Fibroblast of skin of back (primary cell): ENCODE results near the gene SRP9.
A peak's percentile ranks its signal among the peaks of the same experiment; 100 is the strongest.
"Not testable (repeated sequence)": the region's sequence is repeated elsewhere in the genome, so short reads cannot be mapped to it uniquely, and the experiment has no call there.

ENCODE experiments used
- DNase-seq: peaks from one replicate; pipeline ENCODE4 v3.0.0-alpha.2; 2013

Gene SRP9

DNA sequence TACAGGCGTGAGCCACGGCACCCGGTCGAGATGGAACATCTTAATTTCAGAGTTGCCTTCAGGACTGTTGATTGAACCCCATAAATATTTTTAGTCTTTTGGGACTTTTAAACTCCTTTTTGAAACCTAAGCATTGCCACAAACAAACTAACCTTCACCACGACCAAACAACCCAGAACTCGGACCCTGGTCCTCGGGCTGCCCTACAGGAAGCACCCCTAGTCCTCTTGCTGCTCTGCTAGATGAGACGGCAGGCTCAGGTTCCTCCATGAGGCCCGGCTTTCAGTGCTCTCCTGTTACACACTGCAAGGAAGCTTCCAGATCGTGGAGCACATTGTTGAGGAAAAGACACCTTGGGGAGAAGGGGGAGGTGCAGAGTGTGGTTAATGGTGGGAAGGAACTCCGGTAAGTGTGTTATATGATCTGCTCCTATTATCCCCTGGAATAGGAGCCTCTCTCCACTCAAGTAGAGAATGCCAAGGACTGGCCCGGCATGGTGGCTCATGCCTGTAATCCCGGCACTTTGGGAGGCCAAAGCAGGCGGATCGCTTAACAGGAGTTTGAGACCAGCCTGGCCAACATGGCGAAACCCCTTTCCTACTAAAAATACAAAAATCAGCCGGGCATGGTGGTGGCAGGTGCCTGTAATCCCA, 38.0 kb downstream of the SRP9 start:
- DNase-seq, result no peak

DNA sequence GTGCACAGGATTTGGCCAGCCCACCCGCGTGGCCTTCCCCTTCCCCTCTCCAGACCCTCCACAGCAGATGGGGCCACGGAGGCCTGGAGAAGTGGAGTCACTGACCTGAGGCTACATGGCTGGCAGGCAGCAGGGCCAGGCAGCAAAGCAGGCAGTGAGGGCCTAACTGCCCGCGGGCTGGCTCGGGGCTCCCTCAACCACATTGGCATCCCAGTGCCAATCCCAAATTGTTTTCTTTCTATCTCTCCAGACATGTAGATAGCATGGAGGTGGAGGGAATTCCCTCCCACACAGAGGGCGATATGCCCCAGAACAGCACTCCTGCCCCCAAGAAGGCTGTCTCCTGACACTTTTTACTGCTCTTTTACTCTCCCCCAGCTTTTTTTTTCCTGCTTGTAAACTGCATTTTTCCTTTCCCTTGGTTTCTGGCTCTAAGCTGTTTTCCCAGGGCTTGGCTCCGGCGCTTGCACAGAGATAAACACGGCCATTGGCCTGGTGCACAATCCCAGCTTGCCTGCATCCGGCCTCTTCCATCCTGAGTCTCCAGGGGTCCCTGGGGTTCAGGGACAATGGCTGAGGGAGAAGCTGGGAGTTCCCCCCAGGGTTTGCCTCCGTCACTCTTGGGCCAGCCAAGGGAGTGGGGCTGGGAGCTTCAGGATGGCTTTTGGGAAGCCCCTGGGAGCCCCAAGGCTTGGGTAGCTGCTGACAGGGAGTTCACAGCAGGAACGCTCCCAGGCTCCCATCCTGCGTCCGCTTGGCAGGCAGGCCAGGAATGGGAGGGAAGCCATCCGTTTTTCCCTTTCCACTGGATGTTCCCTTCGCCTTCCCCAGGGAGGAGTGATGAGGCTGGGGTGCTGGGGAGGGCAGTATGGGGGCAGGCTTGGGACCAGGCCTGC, 39.3 kb downstream of the SRP9 start:
- DNase-seq, result no peak

DNA sequence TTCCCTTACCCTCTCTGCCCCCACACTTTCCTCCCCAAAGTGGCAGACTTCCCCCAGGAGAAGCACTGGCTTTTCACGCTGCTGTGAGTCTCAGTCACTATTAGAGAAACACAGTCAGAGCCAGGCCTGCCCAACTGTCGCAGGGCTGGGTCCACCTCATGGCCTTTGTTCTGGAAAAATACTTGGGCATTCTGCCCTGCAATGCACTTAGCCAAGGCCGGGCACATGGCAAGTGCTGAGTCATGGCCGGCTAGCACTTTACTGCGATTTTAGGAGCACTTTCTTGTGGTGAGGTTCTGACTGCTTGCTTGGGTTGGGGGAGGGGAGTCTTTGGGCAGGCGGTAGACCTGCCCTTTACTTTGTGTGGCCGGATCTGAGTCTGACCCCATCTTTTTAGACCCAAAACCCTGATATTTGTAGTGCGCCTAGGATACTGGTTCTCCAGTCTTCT, 40.0 kb downstream of the SRP9 start:
- peak; percentile 84 for DNase-seq

DNA sequence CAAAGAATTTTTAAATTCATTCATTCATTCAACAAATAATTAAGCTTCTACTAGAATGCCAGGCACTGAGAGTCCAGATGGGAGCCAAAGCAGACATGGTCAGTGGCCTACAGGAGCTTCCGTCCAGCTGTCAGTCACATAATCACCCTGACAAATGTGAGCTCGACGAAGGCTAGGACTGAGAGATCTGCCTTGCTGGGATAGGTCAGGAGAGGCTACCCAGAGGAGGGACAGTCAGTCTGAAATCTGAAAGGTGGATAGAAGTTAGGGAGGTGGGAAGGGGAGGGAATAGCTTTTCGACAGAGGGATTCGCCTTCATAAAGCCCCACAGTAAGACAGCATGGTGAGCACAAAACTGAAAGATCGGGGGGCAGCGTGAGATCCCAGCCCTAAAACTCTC, 40.6 kb downstream of the SRP9 start:
- no peak for DNase-seq

DNA sequence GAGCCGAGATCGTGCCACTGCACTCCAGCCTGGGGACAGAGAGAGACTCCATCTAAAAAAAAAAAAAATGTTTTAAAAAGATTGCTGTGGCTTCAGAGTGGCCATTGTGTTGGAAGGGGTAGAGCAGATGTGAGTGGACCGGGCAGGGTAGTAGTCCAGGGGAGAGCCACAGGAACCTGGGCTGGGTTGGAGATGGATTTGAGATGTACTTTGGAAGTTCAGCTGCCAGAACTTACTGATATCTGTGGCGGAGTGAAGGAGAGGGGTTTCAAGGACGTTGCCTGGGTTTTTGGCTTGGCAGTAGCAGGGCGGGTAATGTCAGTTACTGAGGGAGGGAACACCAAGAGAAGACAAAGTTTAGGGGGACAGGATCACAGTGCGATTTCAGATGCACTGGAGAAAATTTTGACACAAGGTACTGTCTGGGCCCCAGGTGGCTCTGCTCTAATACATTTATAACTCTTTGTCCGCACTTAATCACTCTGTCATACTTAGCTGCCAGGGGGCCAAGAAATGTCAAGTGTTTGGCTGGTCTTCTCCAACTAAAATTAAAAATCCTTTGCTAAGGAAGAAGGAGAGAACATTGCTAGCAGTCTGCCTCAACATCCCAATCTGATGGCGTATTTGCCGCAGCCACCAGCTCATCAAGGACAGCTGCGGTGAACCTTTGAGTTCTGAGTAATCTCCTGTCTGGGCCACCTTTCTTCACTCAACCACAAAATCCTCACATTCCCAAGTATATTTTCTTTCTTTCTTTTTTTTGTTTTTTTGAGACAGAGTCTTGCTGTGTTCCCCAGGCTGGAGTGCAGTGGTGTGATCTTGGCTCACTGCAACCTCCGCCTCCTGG, 41.9 kb downstream of the SRP9 start:
- no peak for DNase-seq

DNA sequence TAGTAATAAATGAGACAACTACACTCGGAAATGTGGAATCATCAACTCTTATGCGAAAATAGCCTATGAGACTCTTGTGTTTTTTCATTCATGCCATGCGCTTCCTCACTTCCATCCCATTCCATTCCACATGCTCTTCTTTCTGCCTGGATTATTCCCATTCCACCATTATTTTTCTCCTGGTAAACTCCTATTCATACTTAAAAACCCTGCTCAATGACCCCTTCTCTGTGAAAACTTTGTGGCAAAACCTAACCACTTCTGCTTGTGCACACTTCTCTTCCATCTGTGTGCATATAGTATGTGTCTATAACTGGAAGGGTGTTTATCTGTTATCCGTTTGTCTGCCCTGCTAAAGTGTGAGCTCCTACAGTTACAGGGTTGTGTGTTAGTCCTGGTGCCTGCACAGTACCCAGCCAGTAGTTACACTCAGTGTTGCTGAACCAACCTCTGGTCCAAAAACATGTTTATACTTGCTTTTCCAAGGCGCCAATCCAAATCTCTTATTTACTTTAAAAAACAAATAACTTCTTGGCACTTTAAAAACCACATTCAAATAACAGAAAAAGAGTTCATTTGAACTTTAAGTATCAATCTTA, 43.0 kb downstream of the SRP9 start:
- DNase-seq, result no peak

DNA sequence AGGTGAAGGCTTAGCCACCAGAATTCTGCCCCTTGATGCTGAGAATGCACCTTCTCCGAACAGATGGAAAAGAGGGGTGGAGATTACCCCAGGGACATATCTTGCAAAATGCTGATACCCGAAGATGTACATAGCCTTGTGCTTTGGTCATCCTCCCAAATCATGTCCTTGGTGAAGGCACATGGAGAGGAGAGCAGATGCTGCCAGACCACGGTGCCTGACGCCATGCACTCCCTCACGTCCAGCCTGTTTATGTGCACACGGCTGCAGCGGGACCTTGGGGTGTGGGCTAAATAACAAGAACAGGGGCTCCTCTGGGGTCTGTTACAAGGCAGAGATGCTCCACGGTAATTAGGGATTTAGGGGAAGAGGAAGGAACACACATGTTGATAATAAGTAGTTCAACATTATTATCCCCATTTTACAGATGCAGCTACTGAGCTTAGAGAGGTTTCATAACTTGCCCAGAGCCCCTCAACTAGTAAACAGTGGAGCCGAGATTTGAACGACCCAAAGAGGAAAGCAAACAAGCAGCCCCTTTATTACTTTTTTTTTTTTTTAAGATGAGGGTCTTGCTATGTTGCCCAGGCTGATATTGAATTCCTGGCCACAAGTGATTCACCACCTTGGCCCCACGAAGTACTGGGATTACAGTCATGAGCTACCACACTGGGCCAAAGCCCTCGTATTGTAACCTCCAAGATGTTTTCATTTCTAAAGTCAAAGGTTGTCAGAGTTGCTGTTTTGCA, 45.2 kb downstream of the SRP9 start:
- no peak for DNase-seq

DNA sequence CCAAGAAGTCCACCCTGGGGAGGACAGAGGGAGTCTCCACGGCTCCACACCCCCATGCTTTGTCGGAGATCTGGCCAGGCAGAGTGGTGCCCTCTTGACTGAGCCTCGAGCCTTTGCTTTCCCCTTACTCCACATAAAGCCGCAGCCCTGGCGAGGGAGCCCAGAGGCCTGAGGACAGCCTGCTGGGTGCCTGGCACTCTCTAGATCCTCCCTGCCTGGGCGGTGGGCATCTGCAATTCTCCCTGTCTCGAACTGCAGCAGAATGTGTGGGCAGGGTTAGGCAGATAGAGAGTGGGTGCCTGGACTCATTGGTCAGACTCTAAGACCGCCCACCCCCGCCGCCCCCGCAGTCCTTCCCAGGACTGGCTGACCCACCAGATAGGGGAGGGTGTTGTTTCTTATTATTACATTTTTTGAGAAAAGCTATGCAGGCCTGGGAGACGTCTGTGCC, 46.2 kb downstream of the SRP9 start:
- no peak for DNase-seq

DNA sequence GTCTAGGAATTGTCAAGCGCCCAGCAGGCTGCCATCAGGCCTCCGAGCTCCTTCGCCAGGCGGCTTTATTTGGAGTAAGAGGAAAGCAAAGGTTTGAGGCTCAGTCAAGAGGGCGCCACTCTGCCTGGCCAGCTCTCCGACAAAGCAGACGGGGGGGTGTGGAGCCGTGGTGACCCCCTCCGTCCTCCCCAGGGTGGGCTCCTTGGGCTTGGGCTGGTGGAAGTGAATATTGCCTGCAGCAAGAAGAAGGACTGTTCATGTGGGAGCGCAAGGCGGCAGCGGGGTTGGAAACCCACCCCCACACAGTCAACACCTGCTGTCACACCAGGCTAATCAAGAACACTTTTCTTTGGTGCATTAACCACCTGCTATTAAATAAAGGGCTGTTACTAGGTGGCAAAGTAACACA, 46.9 kb downstream of the SRP9 start:
- no peak for DNase-seq

DNA sequence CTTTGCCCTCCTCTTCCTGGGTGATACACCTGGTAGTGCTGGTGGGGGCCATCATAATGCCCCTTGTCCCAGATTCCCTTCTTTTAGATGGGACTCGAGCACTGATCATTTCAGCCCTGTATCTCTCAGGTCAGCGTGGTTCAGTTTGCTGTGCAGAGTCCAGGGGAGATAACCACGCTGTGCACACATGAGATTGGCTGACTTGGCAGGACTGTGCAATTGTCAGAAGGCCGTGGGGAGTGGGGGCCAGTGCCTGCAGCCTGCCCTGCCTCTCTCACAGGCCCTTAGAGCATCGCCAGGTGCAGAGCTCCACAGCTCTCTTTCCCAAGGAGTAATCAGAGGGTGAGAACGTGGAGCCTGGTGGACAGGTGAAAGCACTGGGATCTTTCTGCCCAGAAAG, 47.5 kb downstream of the SRP9 start:
- DNase-seq, result no peak

DNA sequence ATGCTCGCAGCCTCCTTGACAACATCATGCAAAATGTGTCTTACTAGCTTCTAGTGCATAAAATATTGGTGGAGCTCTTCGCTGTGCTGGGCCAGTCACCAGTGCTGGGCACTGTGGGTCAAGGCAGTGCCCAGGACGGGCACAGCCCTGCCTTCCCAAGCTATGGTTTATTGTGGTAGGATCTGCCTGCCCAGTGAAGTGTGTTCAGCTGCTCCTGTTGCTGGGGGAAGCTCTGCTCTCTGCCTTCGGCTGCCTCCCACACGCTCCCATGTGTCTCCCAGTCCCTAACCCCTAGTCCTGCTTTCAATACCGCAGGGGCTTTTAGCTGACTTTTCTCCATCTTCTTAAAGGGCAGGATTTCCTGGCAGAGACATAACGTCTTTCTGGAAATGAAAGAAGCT, 48.0 kb downstream of the SRP9 start:
- no peak for DNase-seq

DNA sequence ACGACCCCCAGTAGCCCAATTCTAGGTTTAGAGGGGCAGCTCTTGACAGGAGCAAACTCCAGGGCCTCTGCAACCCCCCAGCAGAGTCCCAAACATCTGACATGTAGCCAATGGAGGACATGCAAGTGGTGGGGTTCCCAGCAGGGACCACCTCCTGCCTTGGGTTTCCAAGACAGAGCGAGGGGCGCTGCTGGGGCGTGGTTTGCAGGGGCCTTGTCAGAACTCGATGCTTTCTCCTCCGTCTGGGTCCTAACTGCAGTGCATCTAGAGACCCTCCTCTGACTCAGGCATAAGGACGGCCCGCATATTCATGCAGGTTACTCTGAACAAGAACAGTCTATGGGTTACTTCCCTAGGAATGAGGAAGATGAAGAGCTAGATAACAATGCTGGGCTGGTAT, 49.5 kb downstream of the SRP9 start:
- no peak for DNase-seq

DNA sequence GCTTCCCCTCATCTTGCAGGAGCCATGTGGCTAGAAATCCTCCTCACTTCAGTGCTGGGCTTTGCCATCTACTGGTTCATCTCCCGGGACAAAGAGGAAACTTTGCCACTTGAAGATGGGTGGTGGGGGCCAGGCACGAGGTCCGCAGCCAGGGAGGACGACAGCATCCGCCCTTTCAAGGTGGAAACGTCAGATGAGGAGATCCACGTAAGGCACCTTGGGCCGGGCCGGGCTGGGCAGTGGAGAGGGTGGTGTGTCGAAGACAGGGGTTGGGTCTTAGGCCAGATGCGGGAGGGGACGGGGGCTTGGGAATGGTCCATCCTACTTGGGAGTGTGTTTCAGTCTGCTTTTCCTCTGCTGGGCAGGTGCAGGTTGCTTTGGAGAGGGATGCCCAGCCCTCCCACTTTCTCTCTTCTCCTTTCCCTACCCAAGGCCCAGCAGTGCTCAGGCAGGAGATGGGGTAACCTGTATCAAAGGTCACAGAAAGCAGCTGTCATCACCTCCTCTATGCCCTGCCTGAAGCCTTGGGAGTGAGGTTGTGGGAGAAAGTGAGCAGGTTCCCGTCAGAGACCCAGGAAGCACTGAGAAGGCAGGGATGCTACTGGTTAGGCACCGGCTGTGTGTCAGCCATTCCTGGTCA, 51.2 kb downstream of the SRP9 start:
- DNase-seq, result no peak

DNA sequence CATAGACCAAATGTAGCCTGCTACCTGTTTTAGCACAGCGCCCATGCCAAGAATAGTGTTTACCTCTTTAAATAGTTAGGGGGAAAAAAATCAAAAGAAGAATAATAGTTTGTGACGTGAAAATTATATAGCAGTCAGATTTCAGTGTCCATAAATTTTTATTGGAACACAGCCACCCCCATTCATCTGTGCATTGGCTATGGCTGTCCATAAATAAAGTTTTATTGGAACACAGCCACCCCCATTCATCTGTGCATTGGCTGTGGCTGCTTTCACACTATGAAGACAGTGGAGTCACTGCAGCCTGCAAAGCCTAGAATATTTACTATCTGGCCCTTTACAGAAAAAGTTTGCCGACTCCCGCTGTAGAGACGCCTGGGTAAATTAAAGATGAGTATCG, 53.2 kb downstream of the SRP9 start:
- no peak for DNase-seq

DNA sequence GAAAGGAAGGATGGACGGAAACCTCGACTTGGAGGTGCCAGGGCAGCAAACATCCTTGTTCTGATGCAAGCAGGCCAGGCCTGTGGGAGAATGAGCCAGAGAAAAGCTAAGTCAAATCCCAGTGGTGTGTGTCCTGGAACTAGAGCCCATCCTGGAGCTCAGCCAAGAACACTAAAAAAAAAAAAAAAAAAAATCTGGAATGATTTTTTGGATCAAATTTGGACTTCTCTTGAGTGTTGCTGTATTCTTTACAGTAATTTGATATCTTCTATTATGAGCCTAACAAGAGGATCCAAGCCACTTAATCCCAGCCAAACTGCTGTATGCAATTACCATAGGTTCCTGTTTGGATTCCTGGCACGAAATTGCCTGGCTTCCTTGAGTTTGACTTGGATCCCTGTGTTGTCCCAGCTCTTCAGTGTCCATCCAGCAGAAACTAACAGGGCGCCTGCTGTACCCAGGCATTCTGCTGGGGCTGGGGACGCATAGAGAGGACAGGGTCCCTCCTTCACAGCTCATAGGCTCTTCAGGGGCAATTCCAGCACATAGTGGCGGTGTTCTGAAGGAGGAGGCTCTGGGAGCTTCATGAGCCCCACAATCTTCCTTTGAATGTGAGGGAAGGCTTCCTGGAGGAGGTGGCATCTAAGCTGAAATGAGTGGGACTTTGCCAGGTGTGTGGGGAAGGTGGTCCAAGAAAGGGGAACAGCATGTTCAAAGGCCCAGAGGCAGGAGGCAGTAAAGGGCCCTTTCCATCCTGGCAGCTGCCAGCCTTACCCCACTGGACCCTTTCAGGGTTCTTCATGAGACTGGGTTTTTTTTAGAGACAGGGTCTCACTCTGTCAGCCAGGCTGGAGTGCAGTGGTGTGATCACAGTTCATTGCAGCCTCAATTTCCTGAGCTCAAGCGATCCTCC, 57.0 kb downstream of the SRP9 start:
- peak; percentile 53 for DNase-seq

DNA sequence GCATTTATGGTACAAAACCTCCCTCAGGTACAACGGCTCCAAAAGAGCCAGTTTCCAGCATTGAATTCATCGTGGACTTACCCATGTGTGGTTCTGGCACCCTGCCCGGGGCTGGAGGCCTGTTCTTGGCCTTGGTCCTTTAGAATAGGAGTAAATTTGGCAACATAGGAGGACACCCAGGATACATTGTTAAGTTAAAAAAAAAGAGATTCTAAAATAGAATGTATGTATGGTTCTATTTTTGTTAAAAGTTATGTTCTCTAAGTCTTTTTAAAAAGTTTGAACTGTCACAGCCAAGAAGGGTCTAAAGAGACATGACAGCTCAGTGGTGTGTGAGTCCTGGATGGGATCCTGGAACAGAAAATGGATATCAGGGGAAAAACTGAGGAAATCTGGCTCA, 58.2 kb downstream of the SRP9 start:
- no peak for DNase-seq

DNA sequence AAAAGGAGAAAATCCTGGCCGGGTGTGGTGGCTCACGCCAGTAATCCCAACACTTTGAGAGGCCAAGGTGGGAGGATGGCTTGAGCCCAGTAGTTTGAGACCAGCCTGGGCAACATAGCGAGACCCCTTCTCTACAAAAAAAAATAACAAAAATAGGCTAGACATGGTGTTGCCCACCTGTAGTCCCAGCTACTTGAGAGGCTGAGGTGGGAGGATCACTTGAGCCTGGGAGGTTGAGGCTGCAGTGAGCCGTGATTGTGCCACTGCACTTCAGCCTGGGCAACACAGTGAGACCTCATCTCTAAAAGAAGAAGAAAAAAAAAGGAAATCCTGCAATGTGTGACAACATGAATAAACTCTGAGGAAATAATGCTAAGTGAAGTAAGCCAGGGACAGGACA, 58.7 kb downstream of the SRP9 start:
- not testable (repeated sequence) for DNase-seq

DNA sequence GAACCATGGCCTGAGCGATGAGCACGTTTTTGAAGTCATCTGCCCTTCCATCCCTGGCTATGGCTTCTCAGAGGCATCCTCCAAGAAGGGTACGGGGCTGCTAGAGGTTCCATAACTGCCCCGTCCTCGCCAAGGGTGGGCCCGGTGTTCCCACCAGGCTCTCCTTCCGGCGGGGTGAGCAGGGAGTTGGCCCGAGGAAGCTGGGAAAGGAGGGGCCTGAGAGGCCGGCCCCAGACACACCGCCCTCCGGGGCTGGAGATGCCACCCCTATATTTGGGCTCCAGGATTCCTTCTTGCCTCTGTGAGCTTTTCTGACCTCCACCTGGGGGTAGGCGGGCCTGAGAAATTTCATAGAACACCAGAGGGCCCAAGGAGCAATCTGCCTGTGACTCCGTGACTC, 61.2 kb downstream of the SRP9 start:
- no peak for DNase-seq
